ENCODE measurements around the gene MROH8.
"Not testable (repeated sequence)": the region's sequence is repeated elsewhere in the genome, so short reads cannot be mapped to it uniquely, and the experiment has no call there.

Gene MROH8

DNA sequence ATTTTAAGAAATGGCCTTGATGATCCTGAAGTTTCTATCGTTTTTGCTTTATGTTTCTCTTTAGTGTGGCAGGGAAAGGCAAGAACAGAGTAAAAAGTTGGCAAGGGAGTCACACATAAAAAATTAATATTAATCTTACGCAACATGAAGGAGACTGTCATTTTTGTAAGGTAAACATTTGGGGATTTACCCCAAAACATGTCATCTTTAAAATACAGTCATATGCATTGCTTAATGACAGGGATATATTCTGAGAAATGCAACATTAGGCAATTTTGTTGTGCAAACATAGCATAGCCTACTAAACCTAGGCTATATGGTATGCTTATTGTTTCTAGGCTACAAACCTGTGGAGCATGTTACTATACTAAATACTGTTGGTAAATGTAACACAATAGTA is 88.9 kb downstream of the MROH8 start:
- no peak for DNase-seq (ENCODE audit: low spot score)

DNA sequence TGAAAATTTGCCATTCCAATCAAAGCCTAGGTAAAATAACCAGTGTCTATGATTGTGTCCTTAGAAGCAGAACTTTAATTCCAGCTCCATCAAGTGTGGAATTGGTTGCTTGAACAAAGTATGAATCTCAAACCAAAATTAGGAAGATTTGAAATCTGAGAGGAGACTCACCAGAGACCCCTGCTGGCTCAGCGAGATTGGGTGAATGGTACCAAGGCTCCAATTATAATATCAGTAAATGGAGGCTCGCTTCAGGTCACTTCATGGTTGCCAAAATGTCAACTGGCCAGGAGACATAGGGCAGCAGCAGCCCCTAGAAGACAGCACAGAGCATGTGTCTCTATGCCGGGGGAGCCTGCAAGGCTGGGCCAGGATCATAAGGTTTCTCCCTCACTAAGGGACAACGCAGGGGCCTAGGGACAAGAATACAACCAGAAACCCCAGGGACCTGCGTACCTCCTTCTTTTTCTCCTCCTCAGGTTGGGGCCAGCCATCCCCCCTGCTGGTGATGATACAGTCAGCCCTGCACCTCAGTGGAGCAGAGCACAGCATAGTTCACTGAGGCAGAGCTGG is 97.5 kb downstream of the MROH8 start:
- DNase-seq (ENCODE audit: low spot score): peak; percentile 13

DNA sequence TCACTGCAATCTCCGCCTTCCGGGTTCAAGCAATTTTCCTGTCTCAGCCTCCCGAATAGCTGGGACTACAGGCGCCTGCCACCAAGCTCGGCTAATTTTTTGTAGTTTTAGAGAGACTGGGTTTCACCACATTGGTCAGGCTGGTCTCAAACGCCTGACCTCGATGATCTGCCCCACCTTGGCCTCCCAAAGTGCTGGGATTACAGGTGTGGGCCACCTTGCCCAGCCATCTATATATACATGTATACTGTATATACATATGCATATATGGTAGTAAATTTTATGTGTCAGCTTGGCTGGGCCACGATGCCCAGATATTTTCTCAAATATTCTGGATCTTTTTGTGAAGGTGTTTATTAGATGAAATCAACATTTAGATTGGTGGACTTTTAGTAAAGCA is 102.3 kb downstream of the MROH8 start:
- DNase-seq (ENCODE audit: low spot score): no peak

DNA sequence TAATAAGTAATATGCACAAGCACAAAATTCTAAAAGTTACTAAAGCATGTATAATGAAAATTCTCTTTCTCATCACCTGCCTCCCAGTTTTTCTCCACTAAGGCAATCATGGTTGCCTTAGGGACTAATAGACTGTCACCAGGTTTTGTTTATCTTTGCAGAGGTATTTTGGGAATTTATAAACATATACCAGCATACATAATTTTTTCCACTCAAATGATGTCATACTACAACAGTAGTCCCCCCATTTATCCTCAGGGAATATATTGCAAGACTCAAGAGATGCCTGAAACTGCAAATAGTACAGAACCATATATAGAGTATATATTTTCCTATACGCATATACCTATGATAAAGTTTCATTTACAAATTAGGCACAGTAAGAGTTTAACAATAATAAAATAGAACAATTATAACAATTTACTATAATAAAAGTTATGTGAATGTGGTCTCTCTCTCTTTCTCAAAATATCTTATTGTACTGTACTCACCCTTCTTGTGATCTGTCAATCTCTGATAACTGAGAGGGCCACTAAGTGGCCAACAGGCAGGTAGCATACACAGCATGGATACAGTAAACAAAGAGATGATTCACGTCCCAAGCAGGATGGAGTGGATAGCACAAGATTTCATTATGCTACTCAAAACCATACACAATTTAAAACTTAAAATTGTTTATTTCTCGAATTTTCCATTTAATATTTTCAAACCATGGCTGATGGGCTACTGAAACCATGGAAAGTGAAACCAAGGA is 103.2 kb downstream of the MROH8 start:
- peak; percentile 14 for DNase-seq (ENCODE audit: low spot score)

DNA sequence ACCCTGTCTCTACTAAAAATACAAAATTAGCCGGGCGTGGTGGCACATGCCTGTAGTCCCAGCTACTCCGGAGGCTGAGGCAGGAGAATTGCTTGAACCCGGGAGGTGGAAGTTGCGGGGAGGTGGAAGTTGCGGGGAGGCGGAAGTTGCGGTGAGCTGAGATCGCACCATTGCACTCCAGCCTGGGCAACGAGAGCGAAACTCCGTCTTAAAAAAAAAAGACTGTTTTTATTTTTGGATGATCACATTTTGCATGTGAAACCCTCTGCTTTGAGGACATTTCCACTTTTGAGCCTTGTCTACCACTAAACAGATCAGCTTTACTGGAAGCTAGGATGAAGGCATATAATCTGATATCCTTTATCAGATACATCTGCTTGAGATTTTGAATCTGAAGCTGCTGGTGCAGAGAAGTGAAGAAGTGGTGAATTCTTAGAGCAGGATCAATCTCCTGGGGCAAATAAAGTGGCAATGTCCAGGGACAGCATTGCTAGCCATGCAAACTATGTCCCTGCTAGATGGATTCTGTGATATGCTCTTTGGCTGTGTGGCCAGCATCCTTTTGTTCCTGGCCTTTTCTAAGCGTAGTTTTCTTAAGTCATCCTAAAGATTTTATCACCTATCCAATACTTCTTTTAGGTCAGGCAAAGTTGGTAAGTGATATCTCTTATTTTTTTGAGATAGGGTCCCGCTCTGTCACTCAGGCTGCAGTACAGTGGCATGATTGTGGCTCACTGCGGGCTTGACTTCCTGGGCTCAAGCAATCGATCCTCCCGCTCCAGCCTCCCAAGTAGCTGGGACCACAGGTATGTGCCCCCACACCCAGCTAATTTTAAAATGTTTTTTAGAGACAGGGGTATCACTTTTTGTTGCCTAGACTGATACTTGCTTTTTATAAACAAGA is 106.8 kb downstream of the MROH8 start:
- DNase-seq (ENCODE audit: low spot score): no peak

DNA sequence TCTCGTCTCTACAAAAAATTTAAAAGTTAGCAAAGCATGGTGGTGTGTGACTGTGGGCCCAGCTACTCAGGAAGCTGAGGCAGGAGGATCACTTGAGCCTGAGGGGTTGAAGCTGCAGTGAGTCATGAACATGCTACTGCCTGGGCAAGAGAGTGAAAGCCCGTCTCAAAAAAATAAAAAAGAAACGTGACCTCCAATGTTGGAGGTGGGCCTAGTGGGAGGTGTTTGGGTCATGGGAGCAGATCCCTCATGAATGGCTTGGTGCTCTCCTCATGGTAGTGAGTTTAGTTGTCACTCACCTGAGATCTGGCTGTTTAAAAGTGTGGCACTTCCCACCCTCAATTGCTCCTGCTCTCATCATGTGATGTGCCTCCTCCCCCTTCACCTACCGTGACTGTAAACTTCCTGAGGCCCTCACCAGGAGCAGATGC is 107.9 kb downstream of the MROH8 start:
- no peak for DNase-seq (ENCODE audit: low spot score)

DNA sequence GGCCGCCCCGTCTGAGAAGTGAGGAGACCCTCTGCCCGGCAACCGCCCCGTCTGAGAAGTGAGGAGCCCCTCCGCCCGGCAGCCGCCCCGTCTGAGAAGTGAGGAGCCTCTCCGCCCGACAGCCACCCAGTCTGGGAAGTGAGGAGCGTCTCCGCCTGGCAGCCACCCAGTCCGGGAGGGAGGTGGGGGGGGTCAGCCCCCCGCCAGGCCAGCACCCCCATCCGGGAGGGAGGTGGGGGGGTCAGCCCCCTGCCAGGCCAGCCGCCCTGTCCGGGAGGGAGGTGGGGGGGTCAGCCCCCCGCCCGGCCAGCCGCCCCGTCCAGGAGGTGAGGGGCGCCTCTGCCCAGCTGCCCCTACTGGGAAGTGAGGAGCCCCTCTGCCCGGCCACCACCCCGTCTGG is 109.8 kb downstream of the MROH8 start:
- not testable (repeated sequence) for DNase-seq (ENCODE audit: low spot score)

DNA sequence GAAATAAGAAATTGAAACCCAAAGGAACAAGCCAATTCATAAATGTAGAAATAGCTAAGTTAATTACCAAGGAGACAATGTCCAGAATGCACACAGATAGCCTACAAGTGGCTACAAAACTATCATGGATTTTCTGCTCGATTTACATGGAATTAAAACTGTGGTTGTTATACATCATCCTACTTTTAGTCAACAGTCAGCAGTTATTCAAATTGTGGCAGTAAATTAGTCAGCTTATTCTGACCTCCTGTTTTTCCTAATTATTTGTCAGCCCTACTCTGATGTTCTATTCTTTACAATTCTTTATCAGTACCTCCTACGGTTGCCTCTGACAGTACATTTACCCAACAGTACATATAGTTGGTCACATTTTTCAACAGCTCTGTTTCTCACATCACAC is 113.2 kb downstream of the MROH8 start:
- no peak for DNase-seq (ENCODE audit: low spot score)

DNA sequence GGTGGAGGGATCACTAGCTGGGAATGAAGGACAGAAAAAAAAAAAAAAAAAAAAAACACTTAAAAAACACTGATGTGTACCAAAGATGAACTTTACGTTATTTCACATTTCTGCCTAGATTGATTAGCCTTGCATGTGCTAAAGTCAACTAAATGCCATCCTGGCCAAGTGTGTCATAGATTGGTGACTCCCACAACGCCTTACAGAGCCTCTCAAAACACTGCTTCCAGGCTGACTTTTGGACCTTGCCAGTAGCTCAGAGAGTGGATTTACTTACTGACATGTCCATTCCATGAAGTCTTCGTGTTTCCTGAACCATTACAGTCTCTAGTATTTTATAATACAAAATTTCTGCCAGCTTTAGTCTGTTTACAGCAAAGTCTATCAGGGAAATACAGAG is 124.1 kb downstream of the MROH8 start:
- no peak for DNase-seq (ENCODE audit: low spot score)

DNA sequence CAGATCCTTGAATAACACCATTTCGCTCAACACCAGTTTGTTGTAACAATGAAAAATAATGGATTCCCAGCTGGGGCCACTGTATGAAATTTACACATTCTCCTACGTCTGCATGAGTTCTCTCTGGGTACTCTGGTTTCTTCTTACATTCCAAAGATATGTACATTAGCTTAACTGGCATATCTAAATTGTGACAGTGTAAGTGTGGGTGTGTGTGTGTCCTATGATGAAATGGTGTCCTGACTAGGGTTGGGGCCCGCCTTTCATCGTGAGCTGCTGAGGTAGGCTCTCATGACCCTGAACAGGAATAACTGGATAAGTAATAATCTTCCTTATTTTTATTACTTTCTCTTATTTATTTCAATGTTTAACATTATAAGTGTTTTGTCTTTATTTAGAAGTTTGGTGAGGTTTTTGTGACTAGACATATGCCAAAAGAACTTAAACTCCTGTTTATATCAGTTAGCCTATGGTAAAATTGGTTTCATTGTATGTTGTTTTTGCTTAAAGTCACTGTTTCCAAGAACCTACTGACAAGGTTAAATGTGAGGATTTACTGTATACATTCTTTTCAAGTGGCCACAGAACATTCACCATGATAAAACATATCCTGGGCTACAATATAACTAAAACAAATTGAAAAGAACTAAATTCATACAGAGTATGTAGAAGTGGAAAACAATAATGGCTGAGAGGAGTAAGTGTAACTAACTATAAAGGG is 126.0 kb downstream of the MROH8 start:
- no peak for DNase-seq (ENCODE audit: low spot score)
